Ishikawa (cell line): ENCODE results near the gene CLEC2B.

ENCODE experiments used
- CEBPB ChIP-seq: IDR thresholded peaks from 2 replicates; pipeline ENCODE4 v1.6.1; 2012
- CREB1 ChIP-seq: IDR thresholded peaks from 2 replicates; pipeline ENCODE4 v1.6.1; 2012; ENCODE audit warnings: low read depth
- EGR1 ChIP-seq: IDR thresholded peaks from 2 replicates; pipeline ENCODE4 v1.6.1; 2012
- EP300 ChIP-seq: IDR thresholded peaks from 2 replicates; pipeline ENCODE4 v1.6.1; 2012; ENCODE audit warnings: borderline replicate concordance
- FOXM1 ChIP-seq: IDR thresholded peaks from 2 replicates; pipeline ENCODE4 v1.6.1; 2012; ENCODE audit warnings: low read depth, borderline replicate concordance
- MAX ChIP-seq: IDR thresholded peaks from 2 replicates; pipeline ENCODE4 v1.6.1; 2012
- NFIC ChIP-seq: IDR thresholded peaks from 2 replicates; pipeline ENCODE4 v1.6.1; 2012
- RAD21 ChIP-seq: IDR thresholded peaks from 2 replicates; pipeline ENCODE4 v1.6.1; 2012; ENCODE audit warnings: low read depth
- REST ChIP-seq: IDR thresholded peaks from 2 replicates; pipeline ENCODE4 v1.6.1; 2012; ENCODE audit warnings: low read depth, mild to moderate bottlenecking
- TAF1 ChIP-seq: IDR thresholded peaks from 2 replicates; pipeline ENCODE4 v1.6.1; 2012; ENCODE audit warnings: low read depth, mild to moderate bottlenecking
- TCF12 ChIP-seq: IDR thresholded peaks from 2 replicates; pipeline ENCODE4 v1.6.1; 2012; ENCODE audit warnings: low read depth
- TEAD4 ChIP-seq: IDR thresholded peaks from 2 replicates; pipeline ENCODE4 v1.6.1; 2012
- USF1 ChIP-seq: IDR thresholded peaks from 2 replicates; pipeline ENCODE4 v1.6.1; 2012
- YY1 ChIP-seq: IDR thresholded peaks from 2 replicates; pipeline ENCODE4 v1.6.1; 2012; ENCODE audit warnings: low read depth
- ZBTB7A ChIP-seq: IDR thresholded peaks from 2 replicates; pipeline ENCODE4 v1.6.1; 2012; ENCODE audit warnings: low read depth

Gene CLEC2B

GRCh38 chr12:9872162-9872561 is 3.0 kb upstream of the CLEC2B start:
- no peak for TF ChIP-seq TEAD4
- TF ChIP-seq EGR1: no peak
- TF ChIP-seq RAD21: no peak
- TF ChIP-seq REST: no peak
- TF ChIP-seq EP300: no peak
- no peak for TF ChIP-seq ZBTB7A
- TF ChIP-seq TCF12: no peak
- no peak for TF ChIP-seq CREB1
- no peak for TF ChIP-seq TAF1
- no peak for TF ChIP-seq NFIC
- no peak for TF ChIP-seq CEBPB
- TF ChIP-seq YY1: no peak

- TF ChIP-seq USF1: no peak
- no peak for TF ChIP-seq TAF1
- no peak for TF ChIP-seq YY1
- TF ChIP-seq NFIC: no peak
- no peak for TF ChIP-seq FOXM1
- TF ChIP-seq RAD21: no peak
- no peak for TF ChIP-seq REST
- no peak for TF ChIP-seq ZBTB7A
- no peak for TF ChIP-seq TCF12
- TF ChIP-seq MAX: no peak
- no peak for TF ChIP-seq EP300
- TF ChIP-seq CEBPB: no peak
These were observed 1.2 kb upstream of the CLEC2B start for GRCh38 chr12:9870286-9870866.

- TF ChIP-seq CREB1 (no peak), YY1 (no peak), TEAD4 (no peak), RAD21 (no peak), EP300 (no peak), CEBPB (no peak), USF1 (no peak), TAF1 (no peak), FOXM1 (no peak), TCF12 (no peak), NFIC (no peak), MAX (no peak), REST (no peak), EGR1 (no peak)
These were observed 225 bp downstream of the CLEC2B start for GRCh38 chr12:9868951-9869306.

- TF ChIP-seq TEAD4 (no peak), EGR1 (no peak), YY1 (no peak)
These were observed 798 bp downstream of the CLEC2B start for GRCh38 chr12:9868311-9868801.

- TF ChIP-seq TCF12: no peak
- TF ChIP-seq USF1: no peak
- no peak for TF ChIP-seq TAF1
- TF ChIP-seq CREB1: no peak
- no peak for TF ChIP-seq REST
- TF ChIP-seq FOXM1: no peak
- TF ChIP-seq CEBPB: no peak
- no peak for TF ChIP-seq TEAD4
- TF ChIP-seq EP300: no peak
- no peak for TF ChIP-seq YY1
- TF ChIP-seq RAD21: no peak
- no peak for TF ChIP-seq MAX
- TF ChIP-seq ZBTB7A: no peak
- no peak for TF ChIP-seq EGR1
- no peak for TF ChIP-seq NFIC
These were observed 1.6 kb downstream of the CLEC2B start for GRCh38 chr12:9867531-9867930.
